HG03439 (cell line): ENCODE data around the gene PXMP4.

Experiments used
- ATAC-seq: cut with Tn5 transposase; IDR thresholded peaks from one replicate; pipeline ENCODE4 v1.9.1; 2021; ENCODE audit warnings: mild to moderate bottlenecking, moderate library complexity; ENCODE audit not compliant: unreplicated experiment

PXMP4 gene

GRCh38 chr20:33685328-33686099, 34.6 kb downstream of the PXMP4 start:
- ATAC-seq, result peak; percentile 37

DNA sequence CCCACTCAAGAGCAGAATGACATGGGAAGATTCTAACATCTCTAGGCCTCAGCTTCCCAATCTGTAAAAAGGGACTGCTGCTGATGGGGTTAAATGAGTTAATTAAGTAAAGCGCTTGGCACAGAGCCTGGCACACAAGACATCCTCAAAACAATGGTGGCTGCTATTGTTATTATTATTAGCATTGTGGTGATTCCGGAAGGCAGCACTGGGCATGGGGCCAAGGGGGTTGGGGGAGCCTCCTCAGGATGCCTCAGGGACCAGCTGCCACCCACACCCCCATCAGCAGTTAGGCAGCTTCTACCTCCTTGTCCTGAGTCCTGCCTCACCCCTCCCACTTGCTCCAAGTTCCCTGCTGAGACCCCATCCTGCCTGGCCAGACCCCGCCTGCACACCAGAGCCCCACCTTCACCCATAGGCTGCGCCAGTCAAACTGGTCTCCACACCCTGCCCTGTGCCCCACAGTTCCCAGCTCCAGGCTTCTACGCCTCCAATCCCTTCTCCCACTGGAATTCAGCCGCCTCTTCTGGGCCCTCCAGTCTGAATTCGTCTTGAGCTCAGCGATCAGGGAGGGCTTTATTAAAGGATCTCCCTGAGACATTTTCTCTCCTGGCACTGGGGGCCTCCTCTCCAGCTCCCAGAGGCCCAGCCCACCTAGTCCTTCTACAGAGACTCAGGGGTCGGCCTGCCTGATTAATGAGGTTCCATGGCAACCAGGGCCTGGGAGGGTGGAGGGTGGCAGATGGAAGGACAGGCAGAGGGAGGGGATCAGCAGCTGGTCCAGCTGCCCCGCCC, 35.4 kb downstream of the PXMP4 start:
- no peak for ATAC-seq

- ATAC-seq, result no peak
These were observed 38.3 kb downstream of the PXMP4 start for GRCh38 chr20:33681728-33682353.

DNA sequence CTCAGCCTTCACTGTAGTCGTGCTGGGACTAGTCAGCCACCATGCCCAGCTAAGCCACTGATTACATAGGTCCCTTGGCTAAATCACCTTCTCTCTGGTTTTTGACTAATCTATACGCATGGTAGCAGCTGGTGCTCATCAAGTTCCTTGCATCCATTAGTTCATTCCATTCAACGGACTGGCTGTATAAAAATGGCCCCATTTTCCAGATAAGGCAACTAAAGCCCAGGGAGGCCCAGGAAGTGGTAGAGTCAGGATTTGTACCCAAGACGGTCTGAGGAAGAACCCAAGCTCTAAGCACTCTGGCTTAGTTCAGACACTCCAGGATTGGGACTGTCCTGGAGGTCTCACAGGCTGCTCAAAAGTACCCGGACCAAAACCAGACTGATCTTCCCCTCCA, 38.8 kb downstream of the PXMP4 start:
- ATAC-seq, result no peak

DNA sequence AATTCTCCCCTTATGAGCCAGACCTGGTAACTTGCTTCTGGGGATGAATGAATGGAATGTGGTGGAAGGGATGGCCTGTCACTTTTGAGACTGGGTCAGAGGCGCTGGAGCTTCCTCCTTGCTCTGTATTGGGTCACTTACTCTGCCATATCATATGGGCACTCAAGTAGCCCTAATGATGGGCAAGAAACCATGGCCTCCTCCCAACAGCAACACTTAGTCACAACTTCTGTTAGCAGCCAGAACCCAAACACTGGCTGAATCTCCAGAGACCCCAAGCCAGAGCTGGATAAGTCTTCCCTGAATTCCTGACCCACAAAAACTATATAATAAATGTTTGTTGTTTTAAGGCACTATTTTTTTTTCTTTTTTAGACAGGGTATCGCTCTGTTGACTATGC, 39.4 kb downstream of the PXMP4 start:
- ATAC-seq, result no peak

GRCh38 chr20:33679758-33680485, 40.2 kb downstream of the PXMP4 start:
- ATAC-seq, result peak; percentile 51

DNA sequence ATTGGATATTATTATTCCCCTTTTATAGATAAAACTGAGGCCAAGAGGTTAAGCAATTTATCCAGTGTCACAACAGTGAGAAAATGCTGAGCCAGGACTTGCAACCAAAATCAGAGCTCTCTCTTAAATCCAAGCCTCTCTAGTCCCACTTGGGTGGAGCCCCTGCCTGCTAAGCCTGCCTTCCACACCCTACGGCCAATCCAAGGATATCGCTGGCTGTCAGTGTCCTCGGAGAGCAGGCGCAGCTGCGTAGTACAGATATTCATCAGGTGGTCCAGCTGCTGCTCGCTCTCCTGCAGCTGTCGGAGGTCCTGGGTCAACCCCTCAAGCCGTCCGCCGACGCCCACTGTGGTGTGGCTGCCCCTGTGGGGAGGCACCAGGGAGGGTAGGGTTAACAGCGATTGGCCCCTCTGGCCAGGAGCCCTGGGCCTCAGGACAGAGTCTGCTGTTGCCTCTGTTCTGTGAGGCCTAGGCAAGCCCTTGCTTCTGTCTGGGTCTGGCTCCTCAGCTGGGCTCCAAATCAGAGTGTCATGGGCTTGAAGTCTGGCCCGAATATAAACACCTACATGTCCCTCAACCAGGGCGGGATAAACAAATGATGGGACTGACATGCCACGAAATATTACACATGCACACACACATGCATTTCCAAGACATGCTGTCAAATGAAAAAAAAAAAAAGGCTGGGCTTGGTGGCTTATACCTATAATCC, 42.0 kb downstream of the PXMP4 start:
- no peak for ATAC-seq

- no peak for ATAC-seq
These were observed 43.2 kb downstream of the PXMP4 start for GRCh38 chr20:33676652-33677645.

DNA sequence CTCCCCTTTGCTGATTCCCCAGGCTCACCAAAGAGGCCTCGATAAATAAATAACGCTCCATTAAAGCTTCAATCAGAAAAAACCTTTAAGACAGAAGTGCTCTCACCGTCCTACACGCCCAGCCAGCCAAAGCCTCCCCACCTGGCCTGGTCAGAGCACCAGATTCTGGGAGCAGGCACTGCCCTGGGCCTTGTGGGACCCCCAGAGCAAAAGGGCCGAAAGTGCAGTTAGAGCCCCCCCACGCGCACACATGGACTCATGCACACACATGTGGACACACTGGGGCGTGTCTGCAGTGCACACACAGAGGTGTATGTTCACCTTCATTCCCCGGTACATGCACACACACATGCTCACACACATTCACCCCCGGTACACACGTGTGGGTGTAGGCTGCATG, 44.0 kb downstream of the PXMP4 start:
- no peak for ATAC-seq

DNA sequence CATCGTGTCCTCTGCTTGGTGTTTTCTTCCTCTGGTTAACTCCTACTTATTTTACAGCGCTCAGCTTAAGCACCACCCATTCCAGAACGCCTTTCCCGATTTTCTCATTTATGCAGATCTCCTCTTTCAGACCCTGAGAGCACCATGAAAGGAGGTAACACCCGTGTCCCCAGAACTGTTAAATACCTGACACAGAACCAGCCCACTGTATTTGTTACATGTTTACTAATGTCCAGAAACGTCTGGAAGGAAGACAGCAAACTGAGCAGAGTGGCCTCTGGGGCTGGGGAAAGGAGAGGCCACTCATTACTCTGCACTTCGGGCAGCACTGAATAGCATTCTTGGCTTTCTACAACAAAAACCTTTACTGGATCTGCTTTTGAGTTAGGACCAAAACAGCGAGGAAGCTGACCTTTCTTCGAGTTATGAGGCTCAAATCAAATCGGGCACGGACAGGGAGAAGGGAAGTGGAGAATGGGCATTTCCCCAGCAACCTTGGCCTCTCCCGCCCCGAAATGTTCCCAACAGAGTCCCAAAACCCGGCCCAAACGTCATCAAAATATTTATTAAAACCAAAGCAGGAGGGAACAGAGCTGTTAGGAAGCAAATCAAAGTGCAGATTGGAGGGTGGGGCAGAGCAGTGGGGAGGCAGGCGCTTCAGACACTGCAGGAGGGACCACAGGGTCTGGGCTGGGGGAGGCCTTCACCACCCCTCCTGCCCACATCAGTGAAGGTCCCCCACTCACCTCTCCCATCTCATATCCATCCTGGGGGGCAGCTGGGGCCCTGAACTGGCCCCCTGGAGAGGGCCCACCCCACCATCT, 44.8 kb downstream of the PXMP4 start:
- no peak for ATAC-seq

- ATAC-seq, result peak; percentile 56
These were observed 45.6 kb downstream of the PXMP4 start, which contains the start of gene NECAB3 for GRCh38 chr20:33674294-33675135. NECAB3 (minus strand) TSS chr20:33674428; CDS start chr20:33674352, 76 bp downstream.

DNA sequence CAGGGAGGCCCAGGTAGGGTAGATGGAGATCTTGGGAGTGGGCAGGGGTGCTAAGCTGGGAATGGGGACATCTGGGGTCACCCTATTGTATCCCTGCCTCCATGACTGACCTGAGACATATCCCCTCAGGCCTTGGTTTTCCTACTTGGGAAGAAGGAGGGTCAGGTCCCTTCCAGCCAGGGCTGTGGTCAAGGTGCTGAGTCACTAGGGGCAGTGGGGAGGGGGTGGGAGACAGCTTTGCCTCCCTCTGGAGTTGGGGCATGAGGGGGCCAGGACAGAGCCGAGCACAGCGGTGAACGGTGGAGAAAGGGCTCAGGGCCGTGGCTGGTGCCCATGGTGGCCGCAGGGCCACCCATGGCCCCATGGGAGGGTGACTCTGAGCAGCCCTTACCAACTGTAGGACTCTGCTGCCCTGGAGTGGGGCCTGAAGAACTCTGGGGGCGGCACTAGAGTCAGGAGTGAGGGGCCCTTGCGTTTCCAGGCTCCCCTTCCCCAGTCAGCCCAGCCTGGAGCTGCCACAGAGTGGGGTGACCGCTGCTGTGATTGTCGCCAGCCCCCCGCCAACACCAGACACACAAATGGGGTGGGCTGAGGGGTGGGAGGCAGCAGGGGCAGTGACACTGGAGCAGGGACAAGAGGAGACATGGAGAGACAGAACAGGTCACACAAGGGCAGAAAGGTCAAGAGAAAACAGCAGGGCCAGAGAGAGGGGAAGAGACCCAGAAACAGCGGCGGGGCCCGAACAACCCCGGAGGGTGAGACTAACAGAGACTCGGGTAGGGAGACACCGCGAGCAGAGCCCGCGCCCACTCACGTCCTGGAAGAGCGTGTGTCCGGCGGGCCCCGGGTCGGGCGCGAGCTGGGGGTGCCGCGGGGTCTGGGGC, 46.5 kb downstream of the PXMP4 start:
- ATAC-seq, result no peak

DNA sequence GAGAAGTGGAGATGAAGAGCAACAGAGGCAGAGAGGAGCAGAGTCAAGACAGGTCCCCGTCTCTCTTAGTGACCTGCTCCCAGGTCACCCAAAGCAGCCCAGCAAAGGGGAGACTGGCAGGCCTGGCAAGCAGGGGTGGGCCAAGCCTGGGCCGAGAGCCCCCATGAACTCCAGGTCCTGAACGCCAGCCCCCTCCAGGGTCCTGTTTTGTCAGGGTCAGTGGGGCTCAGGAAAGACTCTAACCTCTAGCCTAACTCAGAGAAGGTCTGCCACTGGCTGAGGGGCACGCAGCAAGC, 47.0 kb downstream of the PXMP4 start:
- ATAC-seq, result no peak

DNA sequence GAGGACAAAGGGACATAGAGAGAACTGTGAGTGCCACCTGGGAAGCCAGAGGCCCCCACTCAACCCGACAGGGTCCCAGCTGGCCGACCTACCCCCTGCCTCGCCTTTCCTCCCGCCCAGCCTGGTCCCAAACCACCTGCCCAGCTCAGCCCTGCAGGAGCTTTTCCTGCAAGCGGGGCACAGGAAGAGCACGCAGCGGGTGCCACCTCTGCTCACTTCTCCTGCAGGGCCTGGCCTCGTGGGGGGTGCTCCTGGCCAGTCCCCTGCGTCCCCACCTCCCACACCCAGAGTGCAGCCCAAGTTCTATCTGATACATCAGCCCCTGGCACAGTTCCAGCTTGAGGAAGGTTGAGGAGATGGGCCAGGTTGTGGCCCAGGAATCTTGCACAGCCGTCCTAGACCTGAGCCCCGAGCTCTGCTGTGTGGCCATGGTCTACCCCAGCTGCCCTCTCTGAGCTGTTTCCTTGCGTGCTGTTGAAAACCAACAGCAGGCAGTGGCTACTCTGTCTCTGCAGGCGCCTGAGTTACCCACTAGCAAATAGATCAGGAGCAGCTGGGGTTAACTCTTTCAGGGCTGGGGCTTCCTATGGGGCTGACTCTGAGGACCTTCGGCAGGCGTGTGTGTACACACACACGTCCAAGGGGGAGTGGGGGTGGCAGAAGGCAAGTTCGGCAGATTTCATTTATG, 47.5 kb downstream of the PXMP4 start:
- no peak for ATAC-seq

DNA sequence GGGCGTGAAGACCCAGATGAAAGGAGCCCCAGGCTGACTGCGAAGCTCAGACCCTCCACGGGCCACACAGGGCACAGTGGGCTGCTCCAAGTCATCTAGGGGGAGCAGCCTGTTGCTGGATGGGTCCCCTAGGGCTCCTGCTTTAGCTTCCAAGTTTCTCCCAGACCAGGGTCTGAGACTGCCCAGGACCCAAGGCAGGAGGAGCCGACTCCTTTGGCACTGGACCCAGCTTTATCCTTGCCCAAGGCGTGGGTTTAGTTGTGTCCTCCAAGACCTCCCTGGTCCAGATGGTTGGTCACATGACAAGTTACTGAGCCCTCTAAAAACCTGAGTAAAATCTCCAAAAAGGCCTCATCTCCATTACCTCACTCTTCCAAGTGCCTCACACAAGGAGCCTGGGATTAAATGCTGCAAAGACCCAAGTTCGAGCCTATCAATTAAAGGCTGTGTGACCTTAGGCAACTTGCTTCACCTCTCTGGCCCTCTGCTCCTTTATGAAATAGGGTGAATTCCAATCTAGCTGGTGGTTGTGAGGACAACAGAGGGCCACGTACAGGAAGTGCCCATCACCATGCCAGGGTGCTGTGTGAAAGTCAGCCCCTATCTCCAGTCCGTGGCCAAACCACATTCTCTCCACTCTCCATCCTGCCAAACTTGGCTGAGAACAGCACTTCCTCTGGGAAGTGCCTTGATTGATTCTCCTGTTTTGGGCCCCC, 48.4 kb downstream of the PXMP4 start:
- no peak for ATAC-seq
